NT2/D1 (cell line): ENCODE results near the gene PGBD5.
A peak's percentile ranks its signal among the peaks of the same experiment; 100 is the strongest.
"Not testable (repeated sequence)": the region's sequence is repeated elsewhere in the genome, so short reads cannot be mapped to it uniquely, and the experiment has no call there.

Experiments
- DNase-seq: peaks from one replicate; pipeline ENCODE4 v3.0.0-alpha.2; 2011; ENCODE audit warnings: low read depth, low spot score
- H3K27me3 ChIP-seq: 2 replicates; pipeline ENCODE4 v1.6.0; 2011; ENCODE audit warnings: mild to moderate bottlenecking; ENCODE audit not compliant: insufficient read length, insufficient read depth
- H3K36me3 ChIP-seq: 2 replicates; pipeline ENCODE4 v1.6.1; 2011; ENCODE audit warnings: mild to moderate bottlenecking, low read length, mixed read lengths; ENCODE audit not compliant: insufficient read depth, insufficient read length
- H3K4me1 ChIP-seq: 2 replicates; pipeline ENCODE4 v1.5.1; 2011; ENCODE audit not compliant: insufficient read depth, insufficient read length
- H3K4me3 ChIP-seq: 2 replicates; pipeline ENCODE4 v1.5.1; 2011; ENCODE audit warnings: low read depth; ENCODE audit not compliant: insufficient read length
- H3K9ac ChIP-seq: 2 replicates; pipeline ENCODE4 v1.6.0; 2011; ENCODE audit warnings: low read depth; ENCODE audit not compliant: insufficient read length
- H3K9me3 ChIP-seq: 2 replicates; pipeline ENCODE4 v1.5.1; 2011; ENCODE audit warnings: mild to moderate bottlenecking, low read length; ENCODE audit not compliant: insufficient read depth
- SUZ12 ChIP-seq: IDR thresholded peaks from 2 replicates; pipeline ENCODE4 v1.6.1; 2011; ENCODE audit not compliant: insufficient read length, insufficient read depth; ENCODE audit errors: extremely low read depth
- YY1 ChIP-seq: IDR thresholded peaks from 2 replicates; pipeline ENCODE4 v1.6.1; 2011; ENCODE audit not compliant: insufficient read length, insufficient read depth
- ZNF274 ChIP-seq: IDR thresholded peaks from 2 replicates; pipeline ENCODE4 v1.6.1; 2011; ENCODE audit warnings: mild to moderate bottlenecking, low read depth, low read length

The PGBD5 gene

GRCh38 chr1:230426246-230427093 is at the start of gene PGBD5:
Gene PGBD5 (minus strand): TSS chr1:230426332. CDS start chr1:230425928, 404 bp downstream.
- peaks cover 33% of the 10 kb centered on the region for H3K27me3 ChIP-seq
- H3K36me3 ChIP-seq: no peaks in the 10 kb centered on the region
- H3K4me3 ChIP-seq: peak within 1 kb of the TSS; percentile 61
- H3K4me1 ChIP-seq: peaks cover 6% of the 10 kb centered on the region
- no peaks in the 10 kb centered on the region for H3K9me3 ChIP-seq
- H3K9ac ChIP-seq: peak within 1 kb of the TSS; percentile 70
- TF ChIP-seq SUZ12 (no peak), YY1 (no peak), ZNF274 (no peak)
- DNase-seq: peak; percentile 84

GRCh38 chr1:230474924-230475323 is 48.8 kb upstream of the PGBD5 start:
- H3K27me3 ChIP-seq, H3K4me1 ChIP-seq, H3K36me3 ChIP-seq, H3K4me3 ChIP-seq, H3K9me3 ChIP-seq, H3K9ac ChIP-seq, DNase-seq: not testable (repeated sequence)

GRCh38 chr1:230470750-230471149 is 44.6 kb upstream of the PGBD5 start:
- not testable (repeated sequence) for H3K27me3 ChIP-seq, H3K4me3 ChIP-seq, H3K4me1 ChIP-seq, H3K9me3 ChIP-seq, H3K9ac ChIP-seq, DNase-seq, H3K36me3 ChIP-seq

GRCh38 chr1:230469271-230469670 is 43.1 kb upstream of the PGBD5 start:
- Histone ChIP-seq H3K9ac (no peak overlapping the region), H3K9me3 (peaks cover 4% of the 10 kb centered on the region; the same call in 1 of the 2 replicates), H3K4me1 (no peaks in the 10 kb centered on the region), H3K36me3 (no peaks in the 10 kb centered on the region), H3K4me3 (no peak overlapping the region), H3K27me3 (no peaks in the 10 kb centered on the region)
- TF ChIP-seq SUZ12 (no peak), ZNF274 (no peak), YY1 (no peak)
- DNase-seq: no peak

GRCh38 chr1:230465691-230466090 is 39.6 kb upstream of the PGBD5 start:
- H3K27me3 ChIP-seq: no peaks in the 10 kb centered on the region
- H3K9me3 ChIP-seq: peaks cover 4% of the 10 kb centered on the region; the same call in 1 of the 2 replicates
- no peak for DNase-seq
- no peak overlapping the region for H3K9ac ChIP-seq
- H3K4me3 ChIP-seq: no peak overlapping the region
- no peaks in the 10 kb centered on the region for H3K36me3 ChIP-seq
- TF ChIP-seq YY1: no peak
- no peak for TF ChIP-seq ZNF274
- no peak for TF ChIP-seq SUZ12
- no peaks in the 10 kb centered on the region for H3K4me1 ChIP-seq

- TF ChIP-seq ZNF274 (no peak), SUZ12 (no peak), YY1 (no peak)
- Histone ChIP-seq H3K9ac (no peak overlapping the region), H3K4me1 (no peaks in the 10 kb centered on the region), H3K9me3 (peaks cover 4% of the 10 kb centered on the region; the same call in 1 of the 2 replicates), H3K4me3 (no peak overlapping the region), H3K36me3 (no peaks in the 10 kb centered on the region), H3K27me3 (no peaks in the 10 kb centered on the region)
- no peak for DNase-seq
Observed at GRCh38 chr1:230464671-230465070, 38.5 kb upstream of the PGBD5 start.

GRCh38 chr1:230463760-230464159 is 37.6 kb upstream of the PGBD5 start:
- H3K36me3 ChIP-seq: no peaks in the 10 kb centered on the region

More at GRCh38 chr1:230463760-230464159, 37.6 kb upstream of the PGBD5 start:
- TF ChIP-seq YY1: no peak
- no peak for TF ChIP-seq ZNF274
- no peak for TF ChIP-seq SUZ12
- peaks cover 4% of the 10 kb centered on the region; the same call in 1 of the 2 replicates for H3K9me3 ChIP-seq
- no peak for DNase-seq
- H3K9ac ChIP-seq: no peak overlapping the region
- no peaks in the 10 kb centered on the region for H3K27me3 ChIP-seq
- H3K4me1 ChIP-seq: no peaks in the 10 kb centered on the region
- no peak overlapping the region for H3K4me3 ChIP-seq
